B cell (primary cell): Measurements from ENCODE around the gene GPR62. TPM values are rescaled to one million over a fixed set of nuclear protein-coding genes. Genes with fewer than 3 reads are reported as not detected.

Source experiments
- ATAC-seq: fragments of 200-7000 bp; cut with Tn5 transposase; one replicate; pipeline ENCODE4 v1.10.0; 2021; ENCODE audit warnings: low read depth, mild to moderate bottlenecking, moderate number of reproducible peaks, moderate library complexity
- CTCF ChIA-PET: fragments of 350-600 bp; sonication (Branson Sonifier 250); formaldehyde crosslinking; loops from one replicate; lab custom pipeline; 2021; ENCODE audit warnings: antibody characterized with exemption, inconsistent platforms; lab: Charles Lee
- POLR2A ChIA-PET: fragments of 350-600 bp; sonication (Branson Sonifier 250); formaldehyde crosslinking; loops from one replicate; lab custom pipeline; 2021; ENCODE audit warnings: antibody characterized with exemption; lab: Charles Lee
- DNase-seq: peaks from one replicate; pipeline ENCODE4 v3.0.0; 2013
- H2AFZ ChIP-seq: 2 replicates; pipeline ENCODE4 v1.6.1; 2012; ENCODE audit warnings: mild to moderate bottlenecking, low read depth, low read length; ENCODE audit not compliant: insufficient read depth, poor library complexity, severe bottlenecking
- H3K27ac ChIP-seq, 2 donors: 1 replicate in 1 of 2; 2 replicates in 1 of 2; pipeline ENCODE4 v1.5.1; 2012 to 2013; ENCODE audit warnings: low read length in 2 of 2, mild to moderate bottlenecking in 2 of 2, moderate library complexity in 1 of 2
- H3K27me3 ChIP-seq, 4 experiments: fragments of 200-600 bp in 1 of 4; sonication (generic) in 1 of 4; replicated peaks in 1 of 4; 1 replicate in 2 of 4; 2 replicates in 2 of 4; pipeline versions ENCODE4 v1.6.1 to v1.7.0; 2013 to 2016; ENCODE audit warnings: low read length in 3 of 4, mild to moderate bottlenecking in 2 of 4, mixed read lengths in 1 of 4, moderate library complexity in 1 of 4; ENCODE audit not compliant: insufficient read depth in 4 of 4, control insufficient read depth in 3 of 4; ENCODE audit errors: control extremely low read depth in 1 of 4
- H3K36me3 ChIP-seq, 2 experiments: replicated peaks in 1 of 2; 1 replicate in 1 of 2; 2 replicates in 1 of 2; pipeline versions ENCODE4 v1.6.1 to v1.7.1; 2013; ENCODE audit warnings: low read length in 1 of 2; ENCODE audit not compliant: insufficient read depth in 2 of 2, control insufficient read depth in 1 of 2; ENCODE audit errors: control extremely low read depth in 1 of 2, extremely low read depth in 1 of 2
- H3K4me1 ChIP-seq, 2 donors: fragments of 200-600 bp in 1 of 2; sonication (generic) in 1 of 2; 1 replicate in 1 of 2; 2 replicates in 1 of 2; pipeline versions ENCODE4 v1.5.1 to v1.6.1; 2013 to 2017; ENCODE audit warnings: low read length in 2 of 2; ENCODE audit not compliant: control insufficient read depth in 2 of 2, insufficient read depth in 2 of 2
- H3K4me2 ChIP-seq: replicated peaks from 2 replicates; pipeline ENCODE3; 2012; ENCODE audit warnings: mild to moderate bottlenecking, low read depth, low read length; ENCODE audit not compliant: poor library complexity, severe bottlenecking
- H3K4me3 ChIP-seq, 5 experiments: fragments of 200-600 bp in 1 of 5; sonication (generic) in 1 of 5; 1 replicate in 3 of 5; 2 replicates in 2 of 5; pipeline versions ENCODE4 v1.5.1 to v1.7.0; 2011 to 2016; ENCODE audit warnings: low read length in 4 of 5, mild to moderate bottlenecking in 4 of 5, low read depth in 2 of 5, control low read depth in 1 of 5, moderate library complexity in 1 of 5; ENCODE audit not compliant: insufficient read depth in 1 of 5; ENCODE audit errors: control extremely low read depth in 1 of 5, extremely low read depth in 1 of 5
- H3K79me2 ChIP-seq: fragments of 200-600 bp; sonication (generic); one replicate; pipeline ENCODE4 v1.6.0; 2016; ENCODE audit warnings: low read length; ENCODE audit not compliant: control insufficient read depth, insufficient read depth
- H3K9ac ChIP-seq: fragments of 200-600 bp; sonication (generic); 2 replicates; pipeline ENCODE4 v1.6.1; 2017; ENCODE audit warnings: mild to moderate bottlenecking, low read length, moderate library complexity
- H3K9me3 ChIP-seq, 3 donors: one replicate each; pipeline versions ENCODE4 v1.6.1 to v1.7.1; 2013; ENCODE audit warnings: low read length in 2 of 3; ENCODE audit not compliant: control insufficient read depth in 2 of 3, insufficient read depth in 1 of 3; ENCODE audit errors: control extremely low read depth in 1 of 3
- H4K20me1 ChIP-seq: 2 replicates; pipeline ENCODE4 v1.6.0; 2012; ENCODE audit warnings: mild to moderate bottlenecking, low read length; ENCODE audit not compliant: insufficient read depth, control insufficient read depth, poor library complexity, severe bottlenecking
- H3K27ac Mint-ChIP-seq: one replicate; pipeline ENCODE4 v1.8.0; 2021; ENCODE audit warnings: mixed read lengths
- H3K27me3 Mint-ChIP-seq: one replicate; pipeline ENCODE4 v1.8.0; 2021; ENCODE audit warnings: mixed read lengths
- H3K4me1 Mint-ChIP-seq: one replicate; pipeline ENCODE4 v1.8.0; 2021; ENCODE audit warnings: mixed read lengths
- H3K4me3 Mint-ChIP-seq: one replicate; pipeline ENCODE4 v1.8.0; 2021; ENCODE audit warnings: mixed read lengths
- H3K9me3 Mint-ChIP-seq: one replicate; pipeline ENCODE4 v1.8.0; 2022; ENCODE audit warnings: mixed read lengths; ENCODE audit not compliant: insufficient read depth
- EZH2 ChIP-seq: IDR thresholded peaks from 2 replicates; pipeline ENCODE4 v1.6.1; 2012; ENCODE audit warnings: borderline replicate concordance, low read depth, mild to moderate bottlenecking, moderate library complexity, low read length; ENCODE audit not compliant: insufficient read depth, poor library complexity, severe bottlenecking
- WGBS: methylation state at CpG from one replicate; pipeline ENCODE4 v1.1.5; 2013; ENCODE audit warnings: missing lambda C conversion rate; ENCODE audit not compliant: insufficient coverage; 5-methylcytosine and 5-hydroxymethylcytosine counted together
- intact Hi-C: fragments of 100-400 bp; cut with micrococcal nuclease; formaldehyde crosslinking; loops from one replicate; pipeline ENCODE4 v1.10.0; 2022
- polyA plus RNA-seq: library from polyadenylated mRNA; depleted of rRNA; stranded (reverse); fragments of >200 nt; gene quantifications from 2 replicates; pipeline ENCODE4 v1.2.3, GENCODE V29; 2012
- total RNA-seq, 2 donors: library from RNA; stranded (reverse); fragments of 120-200 nt in 1 of 2; gene quantifications; 1 replicate in 1 of 2; 2 replicates in 1 of 2; pipeline versions ENCODE4 v1.2.3 to v1.2.4, GENCODE V29; 2013 to 2022
- TF ChIP-seq, protein P1 (sequence below): fragments of 200-600 bp; IDR thresholded peaks from one replicate; pipeline ENCODE4 v1.8.0; 2022; ENCODE audit warnings: antibody characterized with exemption, mild to moderate bottlenecking

Gene GPR62
- total and polyA plus RNA-seq, 2 donors (not counting 1 experiment from before 2014, with no cell fraction given): not detected

GRCh38 chr3:52004163-52004787 lies 49.1 kb downstream of the GPR62 start:
- H3K9ac ChIP-seq: no peak overlapping the region
- Mint-ChIP-seq H3K27ac (no peak overlapping the region), H3K4me1 (peaks cover 5% of the 10 kb centered on the region), H3K9me3 (no peaks in the 10 kb centered on the region), H3K27me3 (no peaks in the 10 kb centered on the region), H3K4me3 (no peak overlapping the region)
- peaks cover 6 to 13% of the 10 kb centered on the region in 2 donors for H3K4me1 ChIP-seq
- ATAC-seq (no peak), DNase-seq (no peak)
- H2AFZ ChIP-seq: no peak overlapping the region
- no peak overlapping the region for H3K4me2 ChIP-seq
- no peaks in the 10 kb centered on the region for H3K27me3 ChIP-seq
- H3K4me3 ChIP-seq: no peak overlapping the region
- ChIA-PET CTCF (interaction anchor here (0.9 to 5.7 kb wide), 8 partner anchors 49 to 335 kb away, joined by 3 to 166 read pairs (median 10); partner anchors contain the start of genes DUSP7 and POC1A), POLR2A (no interaction called here)
- H3K9me3 ChIP-seq: no peaks in the 10 kb centered on the region
- TF ChIP-seq, protein P1, sequence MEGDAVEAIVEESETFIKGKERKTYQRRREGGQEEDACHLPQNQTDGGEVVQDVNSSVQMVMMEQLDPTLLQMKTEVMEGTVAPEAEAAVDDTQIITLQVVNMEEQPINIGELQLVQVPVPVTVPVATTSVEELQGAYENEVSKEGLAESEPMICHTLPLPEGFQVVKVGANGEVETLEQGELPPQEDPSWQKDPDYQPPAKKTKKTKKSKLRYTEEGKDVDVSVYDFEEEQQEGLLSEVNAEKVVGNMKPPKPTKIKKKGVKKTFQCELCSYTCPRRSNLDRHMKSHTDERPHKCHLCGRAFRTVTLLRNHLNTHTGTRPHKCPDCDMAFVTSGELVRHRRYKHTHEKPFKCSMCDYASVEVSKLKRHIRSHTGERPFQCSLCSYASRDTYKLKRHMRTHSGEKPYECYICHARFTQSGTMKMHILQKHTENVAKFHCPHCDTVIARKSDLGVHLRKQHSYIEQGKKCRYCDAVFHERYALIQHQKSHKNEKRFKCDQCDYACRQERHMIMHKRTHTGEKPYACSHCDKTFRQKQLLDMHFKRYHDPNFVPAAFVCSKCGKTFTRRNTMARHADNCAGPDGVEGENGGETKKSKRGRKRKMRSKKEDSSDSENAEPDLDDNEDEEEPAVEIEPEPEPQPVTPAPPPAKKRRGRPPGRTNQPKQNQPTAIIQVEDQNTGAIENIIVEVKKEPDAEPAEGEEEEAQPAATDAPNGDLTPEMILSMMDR: no peak
- TF ChIP-seq EZH2: no peak
- WGBS: 79% methylated on average over 14 of the region's 16 CpGs
- no peaks in the 10 kb centered on the region for H3K36me3 ChIP-seq
- no peaks in the 10 kb centered on the region for H4K20me1 ChIP-seq
- intact Hi-C loops: no loop called here
- H3K27ac ChIP-seq: no peak overlapping the region
- no peaks in the 10 kb centered on the region for H3K79me2 ChIP-seq

GRCh38 chr3:52004906-52005395 lies 49.8 kb downstream of the GPR62 start:
- Histone ChIP-seq H3K36me3 (no peaks in the 10 kb centered on the region), H3K79me2 (no peaks in the 10 kb centered on the region), H2AFZ (no peak overlapping the region), H3K4me3 (no peak overlapping the region), H3K9me3 (no peaks in the 10 kb centered on the region), H3K9ac (no peak overlapping the region), H3K27ac (no peak overlapping the region), H3K27me3 (no peaks in the 10 kb centered on the region), H3K4me1 (peaks cover 6 to 13% of the 10 kb centered on the region in 2 donors), H3K4me2 (no peak overlapping the region), H4K20me1 (no peaks in the 10 kb centered on the region)
- H3K9me3 Mint-ChIP-seq: no peaks in the 10 kb centered on the region
- H3K27ac Mint-ChIP-seq: no peak overlapping the region
- DNase-seq (no peak), ATAC-seq (no peak)
- ChIA-PET POLR2A (no interaction called here), CTCF (interaction anchor here (4.1 to 5.7 kb wide), 3 partner anchors 117 to 141 kb away, joined by 15 to 166 read pairs (median 60); no protein-coding TSS in a partner anchor)
- TF ChIP-seq, protein P1: no peak
- TF ChIP-seq EZH2: no peak
- peaks cover 5% of the 10 kb centered on the region for H3K4me1 Mint-ChIP-seq
- intact Hi-C loops: no loop called here
- H3K27me3 Mint-ChIP-seq: no peaks in the 10 kb centered on the region
- WGBS: 82% methylated on average over 1 of the region's 4 CpGs
- no peak overlapping the region for H3K4me3 Mint-ChIP-seq
